OCI-M1 (cell line): ENCODE results near the gene TMEM187.
"Not testable (repeated sequence)": the region's sequence is repeated elsewhere in the genome, so short reads cannot be mapped to it uniquely, and the experiment has no call there.

Source experiments
- DNase-seq: peaks from one replicate; lab custom pipeline; 2025; lab: John Stamatoyannopoulos, UW

TMEM187 gene

GRCh38 chrX:153971450-153972367 is 845 bp upstream of the TMEM187 start, which contains the start of gene HCFC1:
Gene HCFC1 (minus strand): TSS chrX:153971818. CDS start chrX:153970840, 978 bp downstream.
- DNase-seq: peak; percentile 96

GRCh38 chrX:153973127-153974002 is 811 bp downstream of the TMEM187 start:
- DNase-seq: peak; percentile 34

- DNase-seq: no peak
These were observed 1.6 kb downstream of the TMEM187 start for GRCh38 chrX:153974003-153974725.

- DNase-seq: no peak
These were observed 2.3 kb downstream of the TMEM187 start for GRCh38 chrX:153974726-153975286.

- not testable (repeated sequence) for DNase-seq
These were observed 7.8 kb downstream of the TMEM187 start for GRCh38 chrX:153980394-153980793.

- DNase-seq: no peak
These were observed 8.7 kb downstream of the TMEM187 start for GRCh38 chrX:153981231-153981630.

- DNase-seq: no peak
These were observed 9.4 kb downstream of the TMEM187 start for GRCh38 chrX:153981771-153982533.

GRCh38 chrX:153983321-153983801 is 10.8 kb downstream of the TMEM187 start:
- no peak for DNase-seq

- DNase-seq: no peak
These were observed 12.0 kb downstream of the TMEM187 start for GRCh38 chrX:153984351-153985178.

GRCh38 chrX:153988493-153988892 is 15.9 kb downstream of the TMEM187 start:
- DNase-seq: no peak

- DNase-seq: no peak
These were observed 17.6 kb downstream of the TMEM187 start for GRCh38 chrX:153989973-153990655.

GRCh38 chrX:153991013-153991580 is 18.5 kb downstream of the TMEM187 start:
- no peak for DNase-seq

- no peak for DNase-seq
These were observed 19.6 kb downstream of the TMEM187 start for GRCh38 chrX:153992180-153992579.

- no peak for DNase-seq
These were observed 20.5 kb downstream of the TMEM187 start for GRCh38 chrX:153993079-153993478.

- DNase-seq: no peak
These were observed 21.4 kb downstream of the TMEM187 start for GRCh38 chrX:153993978-153994377.

- DNase-seq: not testable (repeated sequence)
These were observed 21.8 kb downstream of the TMEM187 start for GRCh38 chrX:153994398-153994797.

GRCh38 chrX:153995504-153995903 is 22.9 kb downstream of the TMEM187 start:
- no peak for DNase-seq

- DNase-seq: no peak
These were observed 26.9 kb downstream of the TMEM187 start for GRCh38 chrX:153999359-154000037.
